Stimulated activated CD4-positive, alpha-beta T cell treated with anti-CD3 and anti-CD28 coated beads, TNF-alpha, amount 100 ng/mL, for 4 hours (primary cell): ENCODE measurements around the gene CAMK2D.

Experiments used
- DNase-seq, 3 experiments: peaks; one replicate each; pipeline ENCODE4 v3.0.0-alpha.2; 2020; ENCODE audit warnings: low read depth in 3 of 3

Gene CAMK2D

GRCh38 chr4:113604955-113605354, 156.6 kb downstream of the CAMK2D start:
- no peak for DNase-seq

- DNase-seq: no peak
These were observed 157.6 kb downstream of the CAMK2D start for GRCh38 chr4:113603911-113604310.

GRCh38 chr4:113602646-113603228, 158.8 kb downstream of the CAMK2D start:
- DNase-seq: no peak

GRCh38 chr4:113601636-113602035, 159.9 kb downstream of the CAMK2D start:
- no peak for DNase-seq

GRCh38 chr4:113596396-113596795, 165.1 kb downstream of the CAMK2D start:
- no peak for DNase-seq

GRCh38 chr4:113594231-113594556, 167.3 kb downstream of the CAMK2D start:
- no peak for DNase-seq

GRCh38 chr4:113593400-113594230, 167.9 kb downstream of the CAMK2D start:
- no peak for DNase-seq

- DNase-seq: no peak
These were observed 169.6 kb downstream of the CAMK2D start for GRCh38 chr4:113591982-113592381.

- DNase-seq: no peak
These were observed 172.5 kb downstream of the CAMK2D start for GRCh38 chr4:113588895-113589668.

- DNase-seq: no peak
These were observed 173.8 kb downstream of the CAMK2D start for GRCh38 chr4:113587640-113588275.

GRCh38 chr4:113587156-113587555, 174.4 kb downstream of the CAMK2D start:
- DNase-seq: no peak

GRCh38 chr4:113586072-113586471, 175.5 kb downstream of the CAMK2D start:
- no peak for DNase-seq

GRCh38 chr4:113584407-113585150, 177.0 kb downstream of the CAMK2D start:
- no peak for DNase-seq

- no peak for DNase-seq
These were observed 178.8 kb downstream of the CAMK2D start for GRCh38 chr4:113582737-113583136.

GRCh38 chr4:113579360-113579759, 182.2 kb downstream of the CAMK2D start:
- DNase-seq: no peak

- no peak for DNase-seq
These were observed 184.4 kb downstream of the CAMK2D start for GRCh38 chr4:113576947-113577678.

- DNase-seq: no peak
These were observed 186.1 kb downstream of the CAMK2D start for GRCh38 chr4:113575401-113575800.

GRCh38 chr4:113574636-113575103, 186.9 kb downstream of the CAMK2D start:
- DNase-seq: no peak

GRCh38 chr4:113572620-113573019, 188.9 kb downstream of the CAMK2D start:
- DNase-seq: no peak

GRCh38 chr4:113566015-113566795, 195.3 kb downstream of the CAMK2D start:
- DNase-seq: no peak
